ENCODE results near the gene ZNF846. TPM values are rescaled to one million over a fixed set of nuclear protein-coding genes. Genes with fewer than 3 reads are reported as not detected.
A peak's percentile ranks its signal among the peaks of the same experiment; 100 is the strongest.

ZNF846 gene
- total and polyA plus RNA-seq, 9 of the 15 experiments (the other 6 are each of a cell fraction or from before 2014, with no cell fraction given): 4.1 to 8.7 (median 7.8) TPM

GRCh38 chr19:9735986-9736385 is 32.6 kb downstream of the ZNF846 start:
- CTCF ChIA-PET (ENCODE audit: low intra/inter-chr PET ratio): no interaction called here
- Histone ChIP-seq H3K79me2 (ENCODE audit: control insufficient read depth, insufficient read depth, low read length) (no peaks in the 10 kb centered on the region), H3K36me3 (ENCODE audit: control insufficient read depth, insufficient read depth, low read length) (no peaks in the 10 kb centered on the region), H3K4me2 (ENCODE audit: insufficient read depth, low read length) (no peak overlapping the region), H3K4me1 (replicated peaks in 1 of 2; ENCODE audit: control insufficient read depth in 2 of 2, insufficient read depth in 2 of 2, low read length in 2 of 2) (peaks cover 0 to 4% of the 10 kb centered on the region in 2 experiments; a peak in 1 of 5 replicates), H3K27ac (ENCODE audit: extremely low read depth, low read depth, low read length) (no peak overlapping the region), H2AFZ (ENCODE audit: low read depth, low read length) (peak overlapping the region; percentile 47; the same call in 1 of the 2 replicates), H4K20me1 (replicated peaks; ENCODE audit: control insufficient read depth, insufficient read depth, low read length) (no peaks in the 10 kb centered on the region), H3K9me3 (replicated peaks; ENCODE audit: control insufficient read depth, insufficient read depth, low read depth, low read length) (no peaks in the 10 kb centered on the region), H3K27me3 (ENCODE audit: control insufficient read depth in 2 of 2, insufficient read depth in 2 of 2, low read length in 2 of 2) (no peaks in the 10 kb centered on the region), H3K9me1 (ENCODE audit: control insufficient read depth, insufficient read depth, low read length) (no peaks in the 10 kb centered on the region), H3K4me3 (no peak overlapping the region), H3K9ac (ENCODE audit: insufficient read depth in 1 of 2, low read depth in 2 of 2, low read length in 2 of 2) (no peak overlapping the region; a peak in 1 of 4 replicates)
- POLR2A ChIA-PET: interaction anchor here (0.6 to 1.0 kb wide), 3 partner anchors 8 to 100 kb away, joined by 3 to 4 read pairs (median 3); no protein-coding TSS in a partner anchor
- ATAC-seq (peak; percentile 85), FAIRE-seq (no peak), DNase-seq (ENCODE audit: extremely low read depth in 1 of 4, low spot score in 3 of 4) (peak; percentile 23 to 61 (median 39))
- in situ Hi-C loops (cut with MboI): no loop called here
- intact Hi-C loops (cut with micrococcal nuclease): no loop called here
- no TSS peak for BruUV-seq (replicated peaks)
- WGBS (ENCODE audit: insufficient coverage, low coverage, missing lambda C conversion rate): 11% methylated on average over 10 of the region's 10 CpGs
- no peak for TF ChIP-seq ID3 (CRISPR knock-in tag; IDR thresholded peaks at IDR 0.05)
- TF ChIP-seq ID3 (tag; IDR thresholded peaks at IDR 0.05): no peak
- TF ChIP-seq, protein P1, sequence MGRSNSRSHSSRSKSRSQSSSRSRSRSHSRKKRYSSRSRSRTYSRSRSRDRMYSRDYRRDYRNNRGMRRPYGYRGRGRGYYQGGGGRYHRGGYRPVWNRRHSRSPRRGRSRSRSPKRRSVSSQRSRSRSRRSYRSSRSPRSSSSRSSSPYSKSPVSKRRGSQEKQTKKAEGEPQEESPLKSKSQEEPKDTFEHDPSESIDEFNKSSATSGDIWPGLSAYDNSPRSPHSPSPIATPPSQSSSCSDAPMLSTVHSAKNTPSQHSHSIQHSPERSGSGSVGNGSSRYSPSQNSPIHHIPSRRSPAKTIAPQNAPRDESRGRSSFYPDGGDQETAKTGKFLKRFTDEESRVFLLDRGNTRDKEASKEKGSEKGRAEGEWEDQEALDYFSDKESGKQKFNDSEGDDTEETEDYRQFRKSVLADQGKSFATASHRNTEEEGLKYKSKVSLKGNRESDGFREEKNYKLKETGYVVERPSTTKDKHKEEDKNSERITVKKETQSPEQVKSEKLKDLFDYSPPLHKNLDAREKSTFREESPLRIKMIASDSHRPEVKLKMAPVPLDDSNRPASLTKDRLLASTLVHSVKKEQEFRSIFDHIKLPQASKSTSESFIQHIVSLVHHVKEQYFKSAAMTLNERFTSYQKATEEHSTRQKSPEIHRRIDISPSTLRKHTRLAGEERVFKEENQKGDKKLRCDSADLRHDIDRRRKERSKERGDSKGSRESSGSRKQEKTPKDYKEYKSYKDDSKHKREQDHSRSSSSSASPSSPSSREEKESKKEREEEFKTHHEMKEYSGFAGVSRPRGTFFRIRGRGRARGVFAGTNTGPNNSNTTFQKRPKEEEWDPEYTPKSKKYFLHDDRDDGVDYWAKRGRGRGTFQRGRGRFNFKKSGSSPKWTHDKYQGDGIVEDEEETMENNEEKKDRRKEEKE (IDR thresholded peaks at IDR 0.05; ENCODE audit: borderline replicate concordance in 1 of 2, control insufficient read depth in 1 of 2, low read depth in 2 of 2, low read length in 1 of 2): no peak
- TF ChIP-seq, protein P2, sequence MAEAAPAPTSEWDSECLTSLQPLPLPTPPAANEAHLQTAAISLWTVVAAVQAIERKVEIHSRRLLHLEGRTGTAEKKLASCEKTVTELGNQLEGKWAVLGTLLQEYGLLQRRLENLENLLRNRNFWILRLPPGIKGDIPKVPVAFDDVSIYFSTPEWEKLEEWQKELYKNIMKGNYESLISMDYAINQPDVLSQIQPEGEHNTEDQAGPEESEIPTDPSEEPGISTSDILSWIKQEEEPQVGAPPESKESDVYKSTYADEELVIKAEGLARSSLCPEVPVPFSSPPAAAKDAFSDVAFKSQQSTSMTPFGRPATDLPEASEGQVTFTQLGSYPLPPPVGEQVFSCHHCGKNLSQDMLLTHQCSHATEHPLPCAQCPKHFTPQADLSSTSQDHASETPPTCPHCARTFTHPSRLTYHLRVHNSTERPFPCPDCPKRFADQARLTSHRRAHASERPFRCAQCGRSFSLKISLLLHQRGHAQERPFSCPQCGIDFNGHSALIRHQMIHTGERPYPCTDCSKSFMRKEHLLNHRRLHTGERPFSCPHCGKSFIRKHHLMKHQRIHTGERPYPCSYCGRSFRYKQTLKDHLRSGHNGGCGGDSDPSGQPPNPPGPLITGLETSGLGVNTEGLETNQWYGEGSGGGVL (CRISPR knock-in tag; IDR thresholded peaks at IDR 0.05): no peak
- TF ChIP-seq, protein P3, sequence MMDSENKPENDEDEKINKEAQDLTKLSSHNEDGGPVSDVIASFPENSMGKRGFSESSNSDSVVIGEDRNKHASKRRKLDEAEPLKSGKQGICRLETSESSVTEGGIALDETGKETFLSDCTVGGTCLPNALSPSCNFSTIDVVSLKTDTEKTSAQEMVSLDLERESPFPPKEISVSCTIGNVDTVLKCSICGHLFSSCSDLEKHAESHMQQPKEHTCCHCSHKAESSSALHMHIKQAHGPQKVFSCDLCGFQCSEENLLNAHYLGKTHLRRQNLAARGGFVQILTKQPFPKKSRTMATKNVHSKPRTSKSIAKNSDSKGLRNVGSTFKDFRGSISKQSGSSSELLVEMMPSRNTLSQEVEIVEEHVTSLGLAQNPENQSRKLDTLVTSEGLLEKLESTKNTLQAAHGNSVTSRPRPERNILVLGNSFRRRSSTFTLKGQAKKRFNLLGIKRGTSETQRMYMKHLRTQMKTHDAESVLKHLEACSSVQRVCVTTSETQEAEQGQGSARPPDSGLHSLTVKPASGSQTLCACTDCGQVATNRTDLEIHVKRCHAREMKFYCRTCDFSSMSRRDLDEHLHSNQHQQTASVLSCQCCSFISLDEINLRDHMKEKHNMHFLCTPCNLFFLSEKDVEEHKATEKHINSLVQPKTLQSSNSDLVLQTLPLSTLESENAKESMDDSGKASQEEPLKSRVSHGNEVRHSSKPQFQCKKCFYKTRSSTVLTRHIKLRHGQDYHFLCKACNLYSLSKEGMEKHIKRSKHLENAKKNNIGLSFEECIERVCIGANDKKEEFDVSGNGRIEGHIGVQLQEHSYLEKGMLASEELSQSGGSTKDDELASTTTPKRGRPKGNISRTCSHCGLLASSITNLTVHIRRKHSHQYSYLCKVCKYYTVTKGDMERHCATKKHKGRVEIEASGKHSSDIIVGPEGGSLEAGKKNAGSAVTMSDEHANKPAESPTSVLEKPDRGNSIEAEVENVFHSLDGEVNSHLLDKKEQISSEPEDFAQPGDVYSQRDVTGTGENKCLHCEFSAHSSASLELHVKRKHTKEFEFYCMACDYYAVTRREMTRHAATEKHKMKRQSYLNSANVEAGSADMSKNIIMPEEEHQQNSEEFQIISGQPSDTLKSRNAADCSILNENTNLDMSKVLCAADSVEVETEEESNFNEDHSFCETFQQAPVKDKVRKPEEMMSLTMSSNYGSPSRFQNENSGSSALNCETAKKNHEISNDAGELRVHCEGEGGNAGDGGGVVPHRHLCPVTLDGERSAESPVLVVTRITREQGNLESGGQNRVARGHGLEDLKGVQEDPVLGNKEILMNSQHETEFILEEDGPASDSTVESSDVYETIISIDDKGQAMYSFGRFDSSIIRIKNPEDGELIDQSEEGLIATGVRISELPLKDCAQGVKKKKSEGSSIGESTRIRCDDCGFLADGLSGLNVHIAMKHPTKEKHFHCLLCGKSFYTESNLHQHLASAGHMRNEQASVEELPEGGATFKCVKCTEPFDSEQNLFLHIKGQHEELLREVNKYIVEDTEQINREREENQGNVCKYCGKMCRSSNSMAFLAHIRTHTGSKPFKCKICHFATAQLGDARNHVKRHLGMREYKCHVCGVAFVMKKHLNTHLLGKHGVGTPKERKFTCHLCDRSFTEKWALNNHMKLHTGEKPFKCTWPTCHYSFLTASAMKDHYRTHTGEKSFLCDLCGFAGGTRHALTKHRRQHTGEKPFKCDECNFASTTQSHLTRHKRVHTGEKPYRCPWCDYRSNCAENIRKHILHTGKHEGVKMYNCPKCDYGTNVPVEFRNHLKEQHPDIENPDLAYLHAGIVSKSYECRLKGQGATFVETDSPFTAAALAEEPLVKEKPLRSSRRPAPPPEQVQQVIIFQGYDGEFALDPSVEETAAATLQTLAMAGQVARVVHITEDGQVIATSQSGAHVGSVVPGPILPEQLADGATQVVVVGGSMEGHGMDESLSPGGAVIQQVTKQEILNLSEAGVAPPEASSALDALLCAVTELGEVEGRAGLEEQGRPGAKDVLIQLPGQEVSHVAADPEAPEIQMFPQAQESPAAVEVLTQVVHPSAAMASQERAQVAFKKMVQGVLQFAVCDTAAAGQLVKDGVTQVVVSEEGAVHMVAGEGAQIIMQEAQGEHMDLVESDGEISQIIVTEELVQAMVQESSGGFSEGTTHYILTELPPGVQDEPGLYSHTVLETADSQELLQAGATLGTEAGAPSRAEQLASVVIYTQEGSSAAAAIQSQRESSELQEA (IDR thresholded peaks at IDR 0.05; ENCODE audit: low read depth): no peak
- TF ChIP-seq ZFX (CRISPR knock-in tag; IDR thresholded peaks at IDR 0.05): no peak

Data from K562 (cell line).